Measurements from ENCODE around the gene APP.
A peak's percentile ranks its signal among the peaks of the same experiment; 100 is the strongest.

The APP gene

GRCh38 chr21:26070822-26071425 is 99.6 kb downstream of the APP start:
- no peaks in the 10 kb centered on the region for H3K36me3 ChIP-seq (ENCODE audit: control insufficient read depth, insufficient read depth, low read length)
- no peak overlapping the region for H3K4me3 ChIP-seq (ENCODE audit: low read depth, low read length)
- no peak overlapping the region for H3K4me2 ChIP-seq (ENCODE audit: low read length)
- TF ChIP-seq CTCF (IDR thresholded peaks at IDR 0.05) = no peak
- no peak overlapping the region for H2AFZ ChIP-seq
- H3K9me3 ChIP-seq (ENCODE audit: control insufficient read depth, low read length) = no peaks in the 10 kb centered on the region
- no peaks in the 10 kb centered on the region for H3K4me1 ChIP-seq
- no peaks in the 10 kb centered on the region for H3K27me3 ChIP-seq (ENCODE audit: control insufficient read depth, insufficient read depth, low read length)
- no peaks in the 10 kb centered on the region for H3K79me2 ChIP-seq
- no peak overlapping the region for H3K27ac ChIP-seq
- no peak overlapping the region for H3K9ac ChIP-seq

GRCh38 chr21:26070121-26070520 is 100.4 kb downstream of the APP start:
- Histone ChIP-seq H3K4me2 (ENCODE audit: low read length) (no peak overlapping the region), H3K79me2 (no peaks in the 10 kb centered on the region), H3K9ac (no peak overlapping the region), H2AFZ (no peak overlapping the region), H3K27me3 (ENCODE audit: control insufficient read depth, insufficient read depth, low read length) (no peaks in the 10 kb centered on the region), H3K9me3 (ENCODE audit: control insufficient read depth, low read length) (no peaks in the 10 kb centered on the region), H3K4me1 (no peaks in the 10 kb centered on the region), H3K27ac (no peak overlapping the region), H3K36me3 (ENCODE audit: control insufficient read depth, insufficient read depth, low read length) (no peaks in the 10 kb centered on the region), H3K4me3 (ENCODE audit: low read depth, low read length) (no peak overlapping the region)
- no peak for TF ChIP-seq CTCF (IDR thresholded peaks at IDR 0.05)

GRCh38 chr21:26068776-26069175 is 101.8 kb downstream of the APP start:
- no peak overlapping the region for H3K4me3 ChIP-seq (ENCODE audit: low read depth, low read length)
- no peak for TF ChIP-seq CTCF (IDR thresholded peaks at IDR 0.05)
- H3K27me3 ChIP-seq (ENCODE audit: control insufficient read depth, insufficient read depth, low read length) = no peaks in the 10 kb centered on the region
- H3K27ac ChIP-seq = no peak overlapping the region
- no peaks in the 10 kb centered on the region for H3K79me2 ChIP-seq
- no peaks in the 10 kb centered on the region for H3K4me1 ChIP-seq
- no peaks in the 10 kb centered on the region for H3K9me3 ChIP-seq (ENCODE audit: control insufficient read depth, low read length)
- H3K9ac ChIP-seq = no peak overlapping the region
- H2AFZ ChIP-seq = no peak overlapping the region
- no peak overlapping the region for H3K4me2 ChIP-seq (ENCODE audit: low read length)
- no peaks in the 10 kb centered on the region for H3K36me3 ChIP-seq (ENCODE audit: control insufficient read depth, insufficient read depth, low read length)

- Histone ChIP-seq H3K79me2 (no peaks in the 10 kb centered on the region), H3K36me3 (ENCODE audit: control insufficient read depth, insufficient read depth, low read length) (no peaks in the 10 kb centered on the region), H3K9ac (no peak overlapping the region), H3K27me3 (ENCODE audit: control insufficient read depth, insufficient read depth, low read length) (no peaks in the 10 kb centered on the region), H3K4me1 (no peaks in the 10 kb centered on the region), H3K9me3 (ENCODE audit: control insufficient read depth, low read length) (no peaks in the 10 kb centered on the region), H3K4me2 (ENCODE audit: low read length) (peak overlapping the region; percentile 20), H3K27ac (no peak overlapping the region), H3K4me3 (ENCODE audit: low read depth, low read length) (no peak overlapping the region), H2AFZ (no peak overlapping the region)
- TF ChIP-seq CTCF (IDR thresholded peaks at IDR 0.05) = no peak
Measured at GRCh38 chr21:26067836-26068594, 102.6 kb downstream of the APP start.

GRCh38 chr21:26064506-26064905 is 106.1 kb downstream of the APP start:
- no peak overlapping the region for H3K9ac ChIP-seq
- H3K36me3 ChIP-seq (ENCODE audit: control insufficient read depth, insufficient read depth, low read length) = no peaks in the 10 kb centered on the region
- no peak overlapping the region for H2AFZ ChIP-seq
- H3K79me2 ChIP-seq = no peaks in the 10 kb centered on the region
- H3K9me3 ChIP-seq (ENCODE audit: control insufficient read depth, low read length) = no peaks in the 10 kb centered on the region
- H3K27ac ChIP-seq = no peak overlapping the region
- H3K4me2 ChIP-seq (ENCODE audit: low read length) = no peak overlapping the region
- H3K4me3 ChIP-seq (ENCODE audit: low read depth, low read length) = no peak overlapping the region
- no peak for TF ChIP-seq CTCF (IDR thresholded peaks at IDR 0.05)
- no peaks in the 10 kb centered on the region for H3K4me1 ChIP-seq
- H3K27me3 ChIP-seq (ENCODE audit: control insufficient read depth, insufficient read depth, low read length) = no peaks in the 10 kb centered on the region

All from parathyroid adenoma (tissue), 2 donors.